Activated gamma-delta T cell (primary cell): Measurements from ENCODE around the gene RNASEH1.

Experiments
- DNase-seq: peaks from one replicate; lab custom pipeline; 2025; lab: John Stamatoyannopoulos, UW

Gene RNASEH1

DNA sequence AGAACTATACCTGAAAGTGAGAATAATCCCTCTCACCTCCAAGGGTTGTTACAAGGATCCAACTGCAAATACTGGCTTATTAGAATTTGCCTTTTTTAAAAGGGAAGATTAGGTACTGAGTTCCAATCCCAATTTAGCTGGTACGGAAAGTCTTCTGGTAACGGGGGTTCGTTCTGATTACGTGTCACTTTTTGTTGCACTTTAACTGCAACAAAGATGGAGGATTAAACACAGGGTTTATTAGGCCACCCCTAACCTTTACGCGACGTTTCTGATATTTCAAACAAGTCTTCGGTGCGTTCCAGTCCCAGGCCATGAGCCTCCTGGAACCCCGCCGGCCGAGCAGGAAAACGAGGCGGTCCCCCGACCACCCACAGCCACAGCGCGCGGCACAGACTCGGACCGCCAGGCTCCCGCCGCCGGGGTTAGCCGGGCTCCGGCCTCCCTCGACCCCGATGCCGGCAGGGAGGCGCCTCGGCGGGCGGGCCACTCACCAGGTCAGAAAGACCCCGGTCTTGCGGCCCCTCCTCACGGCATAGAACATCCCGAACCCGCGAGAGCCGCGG is 411 bp downstream of the RNASEH1 start:
- no peak for DNase-seq

DNA sequence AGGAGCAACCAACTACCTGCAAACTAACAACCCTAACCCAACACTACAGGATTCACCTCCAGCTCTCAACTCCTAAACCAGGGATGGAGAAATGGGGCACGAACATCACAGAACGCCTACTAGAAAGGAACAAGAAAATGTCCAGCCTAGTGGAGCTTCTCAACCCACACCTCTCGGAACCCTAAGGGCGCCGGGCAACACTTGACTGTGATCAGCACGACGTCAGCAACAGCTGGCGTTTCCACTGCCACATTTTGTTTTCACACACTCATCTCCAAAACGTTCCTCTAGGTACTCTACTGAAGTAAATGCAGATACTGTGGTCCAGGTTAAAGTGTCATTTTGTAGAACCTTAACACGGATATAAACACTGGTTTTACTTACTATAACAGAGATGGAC is 4.2 kb downstream of the RNASEH1 start:
- DNase-seq, result no peak

DNA sequence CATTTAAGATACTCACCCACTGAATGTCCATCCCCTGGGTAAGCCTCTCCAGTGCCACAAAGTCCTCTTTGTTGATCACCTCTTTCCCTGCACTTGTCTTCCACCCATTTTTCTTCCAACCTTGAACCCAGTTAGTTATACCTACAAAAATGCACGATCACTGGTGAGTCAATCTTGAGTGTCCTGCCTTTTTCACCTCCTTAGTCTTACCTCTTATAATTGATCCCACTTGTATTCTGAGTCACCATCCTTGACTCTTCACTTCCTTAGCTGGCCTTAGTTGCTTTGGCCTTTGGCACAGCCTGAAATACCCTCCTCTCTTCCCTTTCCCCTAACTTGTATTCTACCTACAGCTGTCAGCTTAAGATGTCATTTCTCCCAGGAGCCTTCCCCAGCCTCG is 10.2 kb downstream of the RNASEH1 start:
- DNase-seq, result no peak

DNA sequence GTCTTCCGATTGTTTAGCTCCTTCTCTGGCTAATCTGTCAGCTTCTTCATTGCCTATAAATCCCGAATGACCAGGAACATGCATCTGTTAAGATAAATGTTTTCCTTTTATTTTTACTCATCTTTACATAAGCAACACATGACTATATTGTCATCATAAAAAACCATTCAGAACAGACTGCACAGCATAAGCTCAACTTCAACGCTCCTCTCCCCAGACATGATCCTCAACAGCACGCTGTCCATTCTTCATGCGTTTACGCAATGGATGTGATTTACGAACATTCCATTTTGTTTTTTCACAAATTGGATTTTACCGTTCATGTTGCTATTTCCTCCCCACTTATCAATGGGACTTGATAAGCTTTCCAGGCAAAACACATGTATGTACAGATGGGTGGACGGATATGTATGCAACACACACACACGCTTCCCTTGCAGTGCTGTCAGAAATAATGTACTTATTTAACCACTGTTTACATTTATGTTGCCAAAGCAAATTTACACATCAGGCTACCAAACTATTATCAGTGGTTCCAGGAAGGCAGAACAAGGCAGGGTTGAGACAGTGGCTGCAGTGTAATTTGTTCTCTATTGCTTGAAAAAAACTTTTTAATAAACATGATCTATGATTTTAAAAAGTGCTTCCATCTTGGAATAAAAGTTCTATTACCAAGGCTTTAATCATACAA is 12.2 kb downstream of the RNASEH1 start:
- no peak for DNase-seq

DNA sequence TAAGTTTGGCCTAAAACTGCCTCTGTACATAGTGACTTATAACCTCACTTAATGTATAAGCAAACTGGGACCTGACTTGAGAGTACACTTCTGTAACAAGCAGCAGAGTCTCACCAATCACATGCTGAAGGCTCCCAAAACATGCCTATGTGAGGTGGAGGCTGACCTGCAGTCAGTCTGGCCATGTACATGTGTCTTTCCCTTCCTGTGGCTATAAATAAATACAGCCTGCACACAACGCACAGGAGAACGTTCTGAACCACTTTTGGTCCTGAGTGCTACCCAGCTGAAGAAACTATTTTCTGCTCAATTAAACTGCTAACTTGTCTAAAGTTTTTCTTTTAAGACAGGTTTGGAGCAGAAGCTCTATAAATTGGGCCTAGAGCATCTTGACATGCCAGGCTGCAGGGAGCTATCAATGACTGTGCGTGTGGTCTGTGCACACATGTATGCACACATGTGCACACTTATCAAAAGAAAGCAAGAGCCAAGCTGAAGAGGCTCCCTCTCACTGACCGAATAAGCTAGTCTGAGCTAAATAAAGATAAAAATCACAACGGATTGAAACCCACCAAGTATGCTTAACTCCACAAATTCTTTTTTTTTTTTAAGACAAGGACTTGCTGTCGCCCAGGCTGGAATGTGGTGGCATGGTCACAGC is 15.0 kb downstream of the RNASEH1 start:
- DNase-seq, result no peak

DNA sequence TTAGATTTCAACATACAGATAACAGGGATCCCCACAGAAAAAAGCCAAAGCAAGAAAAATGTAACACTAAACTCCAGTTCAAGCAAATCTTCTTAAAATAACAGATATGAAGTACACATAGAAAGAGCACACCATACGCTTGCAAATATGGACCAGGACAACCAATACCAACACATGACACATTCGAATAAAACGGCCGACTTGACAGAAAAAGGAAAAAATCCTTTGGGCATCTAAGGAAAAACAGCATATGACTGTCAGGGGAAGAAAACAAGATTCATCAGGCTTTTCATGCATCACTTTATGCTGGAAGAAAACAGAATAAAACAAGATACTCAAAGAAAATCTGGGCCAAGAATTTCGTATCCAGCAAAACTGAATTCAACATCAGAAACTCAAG is 16.0 kb downstream of the RNASEH1 start:
- DNase-seq, result no peak

DNA sequence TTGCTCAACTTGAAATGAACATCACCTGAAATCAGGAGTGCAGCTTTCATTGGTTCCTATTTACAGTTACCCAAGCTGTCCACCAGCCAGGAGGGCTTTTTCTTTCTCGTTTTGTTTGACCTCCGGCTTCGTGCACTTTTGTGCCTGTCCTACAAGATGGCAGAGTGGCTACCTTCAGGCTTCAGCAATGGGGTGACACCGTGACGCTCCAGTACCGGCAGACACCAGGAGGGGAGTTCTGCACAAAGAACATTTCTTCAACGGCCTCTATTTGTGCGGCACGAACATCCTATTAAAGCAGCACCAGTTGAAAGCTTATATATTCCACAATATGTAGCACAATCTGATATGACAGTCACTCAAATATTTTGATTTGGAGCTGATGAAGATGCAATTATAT is 18.3 kb downstream of the RNASEH1 start:
- DNase-seq, result no peak

DNA sequence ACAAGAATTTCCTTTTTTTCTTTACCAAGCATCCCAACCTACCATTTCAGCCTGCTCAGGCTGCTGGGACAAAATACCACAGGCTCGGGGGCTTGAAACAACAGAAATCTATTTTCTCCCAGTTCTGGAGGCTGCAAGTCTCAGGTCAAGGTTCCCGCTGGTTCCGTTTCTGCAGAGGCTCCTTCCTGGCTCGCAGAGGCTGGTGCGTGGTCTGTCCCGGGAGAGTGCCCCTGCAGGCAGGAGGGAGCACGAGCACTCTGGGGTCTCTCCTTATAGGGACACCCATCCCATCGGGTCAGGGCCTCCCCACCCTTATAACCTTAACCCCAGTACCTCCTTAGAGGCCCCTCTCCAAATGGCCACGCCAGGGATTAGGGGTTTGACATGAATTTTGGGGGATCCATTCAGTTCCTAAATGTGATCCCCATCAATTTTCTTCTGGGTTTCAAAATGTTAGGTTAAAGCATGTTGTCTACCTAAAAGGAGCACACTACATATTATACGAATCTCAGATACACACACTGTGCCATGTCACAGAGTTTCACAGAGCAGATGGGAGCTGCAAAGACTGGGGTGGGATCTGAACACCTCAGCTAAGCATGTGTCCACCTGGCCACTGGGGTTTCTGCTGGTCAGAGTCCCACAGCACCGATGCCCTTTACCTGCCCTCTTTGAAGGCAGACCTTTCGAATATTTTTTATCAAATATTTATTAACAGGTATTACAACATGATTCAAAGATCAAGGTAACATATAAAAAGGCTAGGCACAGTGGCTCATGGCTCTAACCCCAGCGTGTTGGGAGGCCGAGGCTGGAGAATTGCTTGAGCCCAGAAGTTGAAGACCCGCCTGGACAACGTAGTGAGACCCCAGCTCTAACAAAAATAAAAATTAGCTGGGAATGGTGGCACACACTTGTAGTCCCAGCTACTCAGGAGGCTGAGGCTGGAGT is 21.2 kb downstream of the RNASEH1 start:
- DNase-seq, result no peak

DNA sequence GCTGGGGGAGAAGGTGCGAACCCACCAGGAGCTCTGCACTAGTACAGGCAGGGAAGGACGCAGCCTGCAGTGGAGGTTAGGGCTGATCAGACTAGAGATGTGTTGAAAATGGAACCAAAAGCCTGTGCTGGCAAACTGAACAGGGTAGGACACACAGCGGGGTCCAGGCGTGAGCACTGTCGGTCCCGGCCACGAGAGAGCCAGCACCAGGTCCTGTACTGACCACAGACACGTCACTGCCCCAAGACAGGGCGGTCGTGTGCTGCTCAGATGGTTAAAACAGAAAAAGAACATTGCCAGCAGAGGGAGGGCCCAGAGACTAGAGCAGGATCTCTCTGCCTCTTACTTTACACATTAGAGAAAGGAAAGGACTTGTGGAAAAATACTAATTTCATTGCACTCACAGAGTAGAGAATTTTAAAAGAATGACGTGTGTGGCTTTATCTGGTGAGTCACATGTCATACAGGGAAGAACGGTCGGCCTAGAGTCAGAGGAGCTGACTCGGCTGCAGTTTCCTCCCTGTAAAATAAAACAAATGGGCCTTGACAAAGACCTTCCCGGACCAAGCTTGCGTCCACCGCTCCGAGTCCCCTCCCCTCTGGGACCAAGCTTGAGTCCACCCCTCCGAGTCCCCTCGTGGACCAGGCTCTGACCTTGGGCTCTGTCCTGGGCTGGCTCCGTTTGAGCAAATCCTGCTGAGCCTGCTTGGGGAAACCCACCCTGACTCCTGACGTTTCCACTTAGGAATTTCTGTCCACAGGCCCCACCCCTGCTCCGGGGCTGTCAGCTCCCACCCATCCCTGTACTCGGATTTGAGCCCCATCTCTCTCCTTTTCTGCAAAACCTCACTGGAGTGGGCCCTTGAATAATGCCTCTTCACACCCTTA is 22.1 kb downstream of the RNASEH1 start:
- DNase-seq, result no peak

DNA sequence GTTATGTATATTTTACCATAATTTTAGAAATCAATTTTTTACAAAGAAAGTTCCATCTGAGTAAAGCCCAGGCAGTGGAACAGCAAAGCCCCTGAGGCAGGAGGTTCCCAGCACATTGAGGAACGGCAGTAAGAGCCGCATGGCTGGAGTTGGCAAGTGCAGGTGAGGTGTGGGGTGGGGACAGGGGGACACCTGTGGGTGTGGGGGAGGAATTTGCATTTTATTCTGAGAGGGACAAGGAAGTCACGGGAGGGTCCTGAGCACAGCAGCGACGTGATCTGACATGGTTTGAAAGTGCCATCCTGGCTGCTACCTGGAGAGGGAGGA is 22.7 kb downstream of the RNASEH1 start:
- no peak for DNase-seq

DNA sequence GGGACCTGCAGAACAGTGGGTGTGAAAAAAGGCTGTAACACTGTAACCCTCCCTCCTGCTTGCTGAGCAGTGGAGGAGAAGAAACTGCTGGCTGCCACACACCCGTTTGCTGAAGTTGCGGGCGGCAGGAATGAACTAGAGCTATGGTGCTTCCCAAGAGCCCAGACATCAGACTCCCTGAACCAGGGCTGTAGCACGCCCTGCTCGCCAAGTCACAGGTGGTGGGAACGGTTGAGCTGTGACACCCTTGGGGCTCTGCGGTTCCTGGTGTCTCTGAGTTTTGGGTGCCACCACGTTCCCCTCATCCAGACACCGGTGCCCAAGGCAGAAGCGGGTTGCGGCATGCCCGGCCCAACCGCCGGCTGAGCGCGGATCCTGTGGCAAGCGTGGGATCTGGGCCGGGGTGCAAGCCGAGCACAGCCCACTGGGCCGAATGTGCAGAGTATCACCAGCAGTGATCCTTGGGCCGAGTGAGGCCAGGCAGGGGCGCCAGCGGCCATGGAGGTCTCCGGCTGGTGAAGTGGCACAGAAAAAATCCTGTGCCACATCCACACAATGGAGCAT is 23.8 kb downstream of the RNASEH1 start:
- no peak for DNase-seq

DNA sequence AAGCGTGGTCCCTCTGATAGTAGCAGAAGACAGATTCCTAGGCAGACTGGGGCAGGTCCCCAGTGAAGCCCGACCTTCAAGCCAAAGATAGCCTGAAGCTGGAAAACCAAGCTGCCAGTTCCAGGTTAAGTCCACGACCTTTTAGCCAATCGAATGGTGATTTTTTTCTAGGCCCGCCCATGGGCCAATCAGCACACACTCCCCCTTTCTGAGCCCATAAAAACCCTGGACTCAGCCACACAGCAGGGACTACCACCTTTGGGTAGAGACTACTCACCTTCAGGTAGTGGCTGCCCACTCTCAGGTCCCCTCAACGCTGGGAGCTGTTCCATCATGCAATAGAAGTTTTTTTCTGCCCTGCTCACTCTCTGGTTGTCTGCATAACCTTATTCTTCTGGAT is 24.3 kb downstream of the RNASEH1 start:
- no peak for DNase-seq

DNA sequence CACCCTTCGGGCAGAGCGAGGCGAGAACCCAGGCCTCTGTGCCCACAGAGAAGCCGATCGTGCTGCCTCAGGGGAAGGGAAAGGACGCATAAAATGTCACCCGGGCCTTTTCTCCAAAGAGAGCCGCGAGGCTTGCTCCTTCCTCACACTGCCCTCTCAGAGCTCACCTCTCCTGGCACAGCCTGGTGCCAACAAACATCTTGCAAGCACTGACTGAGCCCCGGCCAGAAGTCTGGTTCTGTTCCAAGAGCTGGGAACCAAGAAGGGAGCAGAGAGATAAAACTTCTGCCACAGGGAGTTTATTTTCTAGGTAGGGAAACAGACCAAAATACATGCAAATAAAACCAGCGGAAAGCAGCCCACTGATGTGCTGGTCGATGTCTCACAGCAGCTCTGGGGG is 25.2 kb downstream of the RNASEH1 start:
- DNase-seq, result no peak

DNA sequence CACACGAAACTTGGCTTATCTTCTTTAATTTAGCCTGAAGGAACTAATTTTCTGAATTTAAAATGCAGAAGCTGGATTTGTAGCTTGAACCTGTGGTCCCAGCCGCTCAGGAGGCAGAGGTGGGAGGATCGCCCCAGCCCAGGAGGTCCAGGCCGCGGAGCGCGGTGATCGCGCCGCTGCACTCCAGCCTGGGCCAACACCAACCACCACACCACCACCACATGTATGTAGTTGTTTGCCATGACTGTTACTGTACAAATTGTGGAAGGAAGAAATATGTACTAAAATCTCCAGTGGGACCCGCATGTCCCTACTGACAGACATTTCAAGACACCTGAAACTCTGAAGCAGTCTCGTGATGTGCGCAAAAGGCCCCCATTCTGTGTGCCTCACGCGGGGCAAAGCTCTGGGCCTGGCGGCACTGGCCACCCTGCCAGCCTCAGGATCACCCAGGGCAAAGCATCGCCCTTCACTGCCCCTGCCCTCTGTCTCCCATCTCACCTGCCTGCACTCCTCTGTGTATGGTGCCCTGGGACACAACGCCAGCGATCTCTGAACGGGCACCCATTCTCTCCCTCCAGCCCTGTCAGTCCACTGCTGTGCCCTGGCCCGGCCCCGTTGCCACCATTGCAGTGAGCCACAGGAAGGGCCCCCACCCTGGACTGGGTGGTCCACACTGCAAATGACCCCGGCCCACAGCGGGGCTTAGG is 28.7 kb downstream of the RNASEH1 start:
- DNase-seq, result no peak

DNA sequence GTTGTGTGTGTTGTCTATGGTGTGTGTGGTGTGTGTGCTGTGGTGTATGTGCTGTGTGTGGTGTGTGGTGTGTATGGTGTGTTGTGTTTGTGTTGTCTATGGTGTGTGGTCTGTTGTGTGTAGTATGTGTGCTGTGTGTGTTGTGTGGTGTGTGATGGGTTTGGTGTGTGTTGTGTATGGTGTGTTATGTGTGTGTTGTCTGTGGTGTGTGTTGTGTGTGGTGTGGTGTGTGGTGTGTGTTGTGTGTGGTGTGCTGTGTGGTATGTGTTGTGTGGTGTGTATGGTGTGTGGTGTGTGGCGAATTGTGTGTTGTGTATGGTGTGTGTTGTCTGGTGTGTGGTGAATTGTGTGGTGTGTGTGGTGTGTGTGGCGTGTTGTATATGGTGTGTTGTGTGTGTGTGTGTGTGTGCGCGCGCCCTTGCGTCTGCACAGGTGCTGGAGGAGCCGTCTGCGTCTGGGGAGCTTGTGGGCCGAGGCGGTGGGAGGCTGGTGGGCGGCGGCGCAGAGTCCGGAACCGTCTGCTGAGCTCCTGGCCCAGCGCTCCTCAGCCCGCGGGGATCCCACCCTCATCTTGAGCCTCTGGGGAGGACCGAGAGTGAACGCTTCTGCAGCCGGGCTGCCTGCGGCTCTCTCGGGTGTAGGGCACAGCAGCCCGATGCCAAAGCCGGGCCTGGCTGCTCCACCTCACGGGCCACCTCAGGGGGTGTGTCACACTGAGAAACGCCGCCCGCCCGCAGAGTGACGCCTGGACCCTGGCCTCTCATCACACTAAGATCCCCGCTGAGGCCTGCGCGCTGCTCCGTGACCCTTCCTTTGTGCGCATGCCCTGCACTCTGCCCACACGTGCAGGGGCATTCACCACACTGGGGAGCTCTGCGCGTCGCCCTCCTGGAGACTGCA is 30.0 kb downstream of the RNASEH1 start:
- DNase-seq, result no peak

DNA sequence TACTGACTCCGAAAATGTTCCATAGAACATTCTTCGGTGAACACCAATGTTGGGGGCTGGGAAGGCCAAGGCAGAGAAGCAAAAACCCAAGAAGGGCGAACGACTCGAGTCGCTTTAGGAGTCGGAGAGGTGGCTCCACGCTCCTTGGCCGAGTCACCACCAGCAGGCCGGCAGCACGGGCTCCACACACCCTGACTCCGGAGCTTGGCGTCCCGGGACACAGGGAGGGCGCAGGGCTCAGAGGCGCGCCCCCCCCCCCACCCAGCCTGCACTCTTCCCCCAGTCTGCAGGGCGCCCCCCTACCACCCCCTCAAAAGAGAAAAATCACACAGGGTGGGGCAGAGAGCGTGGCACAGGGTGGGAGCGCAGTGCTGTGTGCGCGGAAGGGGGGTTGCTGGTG is 31.3 kb downstream of the RNASEH1 start:
- DNase-seq, result no peak

DNA sequence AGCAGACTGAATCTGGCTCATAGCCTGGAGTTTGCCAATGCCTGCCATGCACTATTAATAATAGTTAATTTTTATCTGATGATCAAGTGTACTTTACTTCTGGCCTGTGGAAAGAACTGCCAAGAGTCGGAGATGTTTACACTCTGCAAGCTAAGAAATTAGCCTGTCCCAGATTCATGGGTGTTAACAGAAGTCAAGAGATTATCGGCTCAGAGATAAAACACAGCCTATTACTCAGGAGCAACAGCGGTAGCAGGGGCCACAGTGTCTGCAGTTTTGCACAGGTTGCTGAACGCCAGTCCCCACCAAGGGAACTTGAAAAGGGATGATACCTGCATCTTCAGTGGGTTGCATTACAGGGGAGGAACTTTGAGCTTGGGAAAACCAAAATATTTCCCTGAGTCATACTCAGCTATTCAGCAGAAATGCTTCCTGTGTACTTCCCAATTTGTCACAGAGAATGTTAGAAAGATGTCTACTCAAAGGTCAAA is 34.5 kb downstream of the RNASEH1 start:
- DNase-seq, result no peak

DNA sequence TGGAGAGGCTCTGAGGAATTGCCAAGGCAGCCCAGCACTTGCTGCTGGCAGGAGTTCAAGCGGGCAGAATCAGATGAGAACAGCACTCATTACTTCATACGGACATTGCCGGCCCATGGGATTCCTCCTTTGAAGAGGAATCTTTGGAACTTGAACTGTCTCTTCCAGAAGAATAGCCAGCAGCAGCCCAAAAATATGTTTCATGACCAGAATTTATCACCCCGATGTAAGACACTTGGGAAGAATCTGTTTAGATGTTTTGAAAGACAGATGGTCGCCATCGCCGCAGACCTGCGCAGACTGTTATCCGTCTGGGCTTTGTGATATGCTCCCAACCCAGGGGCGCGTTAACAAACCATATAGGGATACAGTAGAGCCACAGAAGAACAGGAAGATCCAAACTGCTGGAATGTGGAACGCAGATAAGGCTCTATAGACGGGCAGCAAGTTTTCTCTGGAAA is 35.1 kb downstream of the RNASEH1 start:
- DNase-seq, result no peak

DNA sequence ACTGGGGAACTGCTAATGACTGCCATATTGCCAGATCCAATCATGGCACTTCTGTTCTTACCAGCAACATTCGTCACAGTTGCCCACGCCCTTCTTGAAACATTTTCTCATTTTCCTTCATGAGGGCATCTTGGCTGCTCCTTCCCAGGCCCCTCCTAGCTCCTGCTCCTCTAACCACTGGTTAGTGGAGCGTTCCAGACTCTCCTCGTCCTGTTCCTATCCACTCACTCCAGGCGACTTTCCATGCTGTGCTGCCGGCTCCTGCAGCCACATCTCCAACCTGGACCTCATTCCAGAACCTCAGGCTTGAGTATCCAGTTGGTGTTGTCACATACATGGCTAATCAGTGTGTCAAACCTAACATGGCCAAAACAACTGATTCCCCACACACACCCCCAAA is 37.5 kb downstream of the RNASEH1 start:
- no peak for DNase-seq
